ENCODE results near the gene NAP1L1. TPM values are rescaled to one million over a fixed set of nuclear protein-coding genes. Genes with fewer than 3 reads are reported as not detected.

NAP1L1 gene
- total RNA-seq, 1 donor = 203 TPM

DNA sequence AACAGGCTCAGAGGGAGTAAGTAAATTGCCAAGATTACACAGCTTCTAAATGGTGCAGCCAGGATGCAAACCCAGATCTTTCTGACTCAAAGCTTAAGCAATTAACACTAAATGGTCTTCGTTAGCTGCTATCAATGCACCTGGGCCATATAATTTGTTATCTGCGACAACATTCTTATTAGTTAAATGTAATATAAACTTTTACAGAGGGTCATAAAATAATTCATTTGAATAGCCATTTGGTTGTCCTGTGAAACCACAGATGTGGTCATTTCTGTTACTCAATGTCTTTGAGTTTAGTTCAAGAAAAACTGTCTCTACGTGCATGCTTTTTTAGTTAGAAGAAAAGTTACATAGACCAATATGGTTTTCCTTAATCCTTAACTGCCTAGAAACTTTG lies 22.1 kb upstream of the NAP1L1 start:
- no peak overlapping the region for H2AFZ ChIP-seq (ENCODE audit: low read length)
- no peak overlapping the region for H3K27ac ChIP-seq (ENCODE audit: low read depth, low read length)
- H3K79me2 ChIP-seq (ENCODE audit: insufficient read depth, low read length) = no peaks in the 10 kb centered on the region
- peaks cover 7% of the 10 kb centered on the region for H3K4me1 ChIP-seq (ENCODE audit: insufficient read depth, low read length)
- H4K20me1 ChIP-seq (ENCODE audit: insufficient read depth, low read length) = no peaks in the 10 kb centered on the region
- TF ChIP-seq, protein P1, sequence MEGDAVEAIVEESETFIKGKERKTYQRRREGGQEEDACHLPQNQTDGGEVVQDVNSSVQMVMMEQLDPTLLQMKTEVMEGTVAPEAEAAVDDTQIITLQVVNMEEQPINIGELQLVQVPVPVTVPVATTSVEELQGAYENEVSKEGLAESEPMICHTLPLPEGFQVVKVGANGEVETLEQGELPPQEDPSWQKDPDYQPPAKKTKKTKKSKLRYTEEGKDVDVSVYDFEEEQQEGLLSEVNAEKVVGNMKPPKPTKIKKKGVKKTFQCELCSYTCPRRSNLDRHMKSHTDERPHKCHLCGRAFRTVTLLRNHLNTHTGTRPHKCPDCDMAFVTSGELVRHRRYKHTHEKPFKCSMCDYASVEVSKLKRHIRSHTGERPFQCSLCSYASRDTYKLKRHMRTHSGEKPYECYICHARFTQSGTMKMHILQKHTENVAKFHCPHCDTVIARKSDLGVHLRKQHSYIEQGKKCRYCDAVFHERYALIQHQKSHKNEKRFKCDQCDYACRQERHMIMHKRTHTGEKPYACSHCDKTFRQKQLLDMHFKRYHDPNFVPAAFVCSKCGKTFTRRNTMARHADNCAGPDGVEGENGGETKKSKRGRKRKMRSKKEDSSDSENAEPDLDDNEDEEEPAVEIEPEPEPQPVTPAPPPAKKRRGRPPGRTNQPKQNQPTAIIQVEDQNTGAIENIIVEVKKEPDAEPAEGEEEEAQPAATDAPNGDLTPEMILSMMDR (IDR thresholded peaks at IDR 0.05; ENCODE audit: extremely low read depth, low read depth, low read length) = no peak
- no peaks in the 10 kb centered on the region for H3K9me3 ChIP-seq (ENCODE audit: low read depth, low read length)
- no peaks in the 10 kb centered on the region for H3K27me3 ChIP-seq (ENCODE audit: insufficient read depth, low read length)
- no peak overlapping the region for H3K4me3 ChIP-seq (ENCODE audit: insufficient read depth, low read length)
- peak; percentile 15 for DNase-seq (ENCODE audit: insufficient read length, low spot score, missing footprints)
- no peaks in the 10 kb centered on the region for H3K36me3 ChIP-seq (ENCODE audit: insufficient read depth, low read length)
- H3K4me2 ChIP-seq (ENCODE audit: insufficient read depth, low read length) = no peak overlapping the region

DNA sequence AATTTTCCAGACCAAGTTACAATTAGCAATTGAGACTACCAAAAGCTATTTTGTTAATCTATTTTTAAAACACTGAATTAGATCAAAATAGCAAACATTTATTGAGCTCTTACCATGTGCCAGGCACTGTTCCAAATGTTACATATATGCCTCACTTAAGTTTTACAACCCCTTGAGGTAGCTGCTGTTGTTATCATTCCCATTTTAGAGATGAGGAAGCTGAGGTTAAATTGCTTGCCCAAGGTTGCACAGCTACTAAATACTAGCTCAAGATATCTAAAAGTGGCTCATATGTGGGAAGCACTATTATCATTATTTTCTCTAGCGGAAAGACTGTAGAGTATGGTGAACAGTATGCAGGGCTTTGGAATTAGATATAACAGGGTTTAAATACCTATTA lies 19.5 kb upstream of the NAP1L1 start:
- DNase-seq (ENCODE audit: insufficient read length, low spot score, missing footprints) = no peak
- Histone ChIP-seq H2AFZ (ENCODE audit: low read length) (no peak overlapping the region), H4K20me1 (ENCODE audit: insufficient read depth, low read length) (no peaks in the 10 kb centered on the region)

DNA sequence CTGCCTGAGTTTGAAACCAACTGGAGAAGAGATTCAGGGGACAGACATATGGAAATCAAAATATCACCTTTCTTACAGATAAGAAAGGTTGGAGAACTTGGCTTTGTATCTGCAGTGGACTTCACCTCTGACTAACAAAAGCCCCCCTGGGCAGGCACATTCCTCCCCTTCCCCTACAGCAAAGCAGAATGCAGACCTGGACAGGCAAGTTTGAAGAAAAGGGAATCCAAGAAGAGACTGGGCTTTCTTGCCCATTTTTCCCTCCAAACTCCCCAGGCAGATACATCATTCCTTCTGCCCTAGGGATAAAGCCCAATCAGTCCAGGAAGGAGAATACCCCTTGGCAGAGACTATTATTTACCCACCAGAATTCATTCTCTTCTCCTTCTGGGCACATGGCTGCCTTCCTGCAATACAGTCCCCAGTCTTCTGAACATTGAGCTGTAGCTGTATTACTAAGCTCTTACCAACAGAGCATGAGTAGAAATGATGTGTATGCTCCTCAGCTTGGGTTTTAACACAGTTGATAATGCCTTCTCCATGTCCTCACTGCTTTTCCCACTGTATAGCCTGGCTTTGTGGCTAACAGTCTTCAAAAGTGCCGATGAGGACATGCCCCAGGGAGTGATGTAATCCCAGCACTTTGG lies 17.4 kb upstream of the NAP1L1 start:
- no peak for DNase-seq (ENCODE audit: insufficient read length, low spot score, missing footprints)
- Histone ChIP-seq H3K4me3 (ENCODE audit: insufficient read depth, low read length) (no peak overlapping the region), H3K27ac (ENCODE audit: low read depth, low read length) (no peak overlapping the region), H2AFZ (ENCODE audit: low read length) (peak overlapping the region; percentile 37), H3K36me3 (ENCODE audit: insufficient read depth, low read length) (no peaks in the 10 kb centered on the region), H3K27me3 (ENCODE audit: insufficient read depth, low read length) (no peaks in the 10 kb centered on the region), H4K20me1 (ENCODE audit: insufficient read depth, low read length) (no peaks in the 10 kb centered on the region), H3K79me2 (ENCODE audit: insufficient read depth, low read length) (no peaks in the 10 kb centered on the region), H3K4me1 (ENCODE audit: insufficient read depth, low read length) (peaks cover 7% of the 10 kb centered on the region), H3K4me2 (ENCODE audit: insufficient read depth, low read length) (no peak overlapping the region), H3K9me3 (ENCODE audit: low read depth, low read length) (no peaks in the 10 kb centered on the region)
- TF ChIP-seq, protein P1 (IDR thresholded peaks at IDR 0.05; ENCODE audit: extremely low read depth, low read depth, low read length) = no peak

More for the DNA sequence above, 19.5 kb upstream of the NAP1L1 start:
- no peaks in the 10 kb centered on the region for H3K27me3 ChIP-seq (ENCODE audit: insufficient read depth, low read length)
- no peak overlapping the region for H3K27ac ChIP-seq (ENCODE audit: low read depth, low read length)
- no peaks in the 10 kb centered on the region for H3K9me3 ChIP-seq (ENCODE audit: low read depth, low read length)
- peaks cover 7% of the 10 kb centered on the region for H3K4me1 ChIP-seq (ENCODE audit: insufficient read depth, low read length)
- H3K79me2 ChIP-seq (ENCODE audit: insufficient read depth, low read length) = no peaks in the 10 kb centered on the region
- no peak overlapping the region for H3K4me2 ChIP-seq (ENCODE audit: insufficient read depth, low read length)
- TF ChIP-seq, protein P1 (IDR thresholded peaks at IDR 0.05; ENCODE audit: extremely low read depth, low read depth, low read length) = no peak
- no peaks in the 10 kb centered on the region for H3K36me3 ChIP-seq (ENCODE audit: insufficient read depth, low read length)
- H3K4me3 ChIP-seq (ENCODE audit: insufficient read depth, low read length) = no peak overlapping the region

DNA sequence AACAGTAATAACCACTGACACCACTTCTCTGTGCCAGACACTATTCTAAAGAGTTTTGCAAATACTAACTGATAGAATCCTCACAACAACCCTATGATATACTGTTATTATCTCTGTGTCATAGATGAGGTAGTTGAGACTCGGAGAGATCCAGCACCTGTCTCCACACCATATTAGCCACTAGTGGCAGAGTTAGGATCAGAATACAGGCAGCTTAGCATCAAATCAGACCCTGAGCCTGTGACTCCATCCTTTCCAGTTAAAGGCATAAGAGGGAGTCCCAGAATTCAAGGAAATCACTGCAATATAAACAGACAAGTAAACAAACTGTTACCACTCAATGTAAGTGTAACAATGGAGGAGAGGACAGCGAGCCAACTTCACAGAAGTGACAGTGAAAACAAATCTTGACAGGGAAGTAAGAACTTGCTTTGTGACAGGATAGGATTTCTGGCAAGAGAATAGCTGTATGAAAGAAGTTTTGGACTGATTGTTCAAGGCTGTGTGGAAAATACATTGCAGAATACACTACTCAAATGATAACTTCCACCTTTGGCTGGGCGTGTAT lies 11.7 kb upstream of the NAP1L1 start:
- Histone ChIP-seq H3K4me3 (ENCODE audit: insufficient read depth, low read length) (no peak overlapping the region), H3K4me1 (ENCODE audit: insufficient read depth, low read length) (no peaks in the 10 kb centered on the region), H3K27me3 (ENCODE audit: insufficient read depth, low read length) (no peaks in the 10 kb centered on the region), H3K36me3 (ENCODE audit: insufficient read depth, low read length) (no peaks in the 10 kb centered on the region), H3K4me2 (ENCODE audit: insufficient read depth, low read length) (no peak overlapping the region), H3K27ac (ENCODE audit: low read depth, low read length) (no peak overlapping the region), H3K79me2 (ENCODE audit: insufficient read depth, low read length) (no peaks in the 10 kb centered on the region), H2AFZ (ENCODE audit: low read length) (no peak overlapping the region), H4K20me1 (ENCODE audit: insufficient read depth, low read length) (no peaks in the 10 kb centered on the region), H3K9me3 (ENCODE audit: low read depth, low read length) (no peaks in the 10 kb centered on the region)
- TF ChIP-seq, protein P1 (IDR thresholded peaks at IDR 0.05; ENCODE audit: extremely low read depth, low read depth, low read length) = no peak
- no peak for DNase-seq (ENCODE audit: insufficient read length, low spot score, missing footprints)

Measured in osteoblast (primary cell).